HTR-8/SVneo (cell line): ENCODE results near the gene UACA.
"Not testable (repeated sequence)": the region's sequence is repeated elsewhere in the genome, so short reads cannot be mapped to it uniquely, and the experiment has no call there.

Source experiments
- DNase-seq: peaks from one replicate; pipeline ENCODE4 v3.0.0; 2011; ENCODE audit warnings: low spot score, mixed read lengths; ENCODE audit not compliant: insufficient read length
- FAIRE-seq: peaks from 2 replicates; lab custom pipeline; 2011; peaks lifted over from hg19 to GRCh38; lab: Jason Lieb, UNC

Gene UACA

GRCh38 chr15:70633991-70634390, 129.4 kb downstream of the UACA start:
- no peak for FAIRE-seq
- DNase-seq = no peak

GRCh38 chr15:70633103-70633831, 130.1 kb downstream of the UACA start:
- FAIRE-seq = no peak
- DNase-seq = no peak

DNA sequence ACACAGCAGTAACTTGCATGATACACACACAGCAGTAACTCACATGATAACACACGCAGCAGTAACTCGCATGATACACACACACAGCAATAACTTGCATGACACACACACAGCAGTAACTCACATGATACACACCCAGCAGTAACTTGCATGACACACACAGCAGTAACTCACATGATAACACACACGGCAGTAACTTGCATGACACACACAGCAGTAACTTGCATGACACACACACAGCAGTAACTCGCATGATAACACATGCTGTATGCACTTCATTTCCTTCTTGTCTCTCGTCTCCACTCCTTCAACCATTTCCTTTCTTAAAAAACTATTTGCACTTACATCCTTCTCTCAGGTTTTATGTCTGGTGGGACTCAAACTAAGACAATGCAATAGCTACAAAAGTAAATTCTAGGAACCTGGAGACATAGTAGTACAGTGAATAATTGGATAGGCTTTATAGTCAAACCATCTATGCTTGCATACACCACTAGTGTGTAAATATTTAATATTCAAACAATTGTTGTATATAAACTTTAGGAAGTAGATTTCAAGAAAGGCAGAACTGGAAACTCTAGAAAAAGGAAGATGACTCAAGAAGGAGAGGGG, 130.8 kb downstream of the UACA start:
- peak; percentile 99 for FAIRE-seq
- no peak for DNase-seq

- FAIRE-seq = no peak
- DNase-seq = no peak
These were observed 131.3 kb downstream of the UACA start for GRCh38 chr15:70632079-70632478.

- FAIRE-seq = no peak
- no peak for DNase-seq
These were observed 133.6 kb downstream of the UACA start for GRCh38 chr15:70629735-70630273.

- DNase-seq = no peak
- peak; percentile 40 for FAIRE-seq
These were observed 134.8 kb downstream of the UACA start for GRCh38 chr15:70628549-70628896.

DNA sequence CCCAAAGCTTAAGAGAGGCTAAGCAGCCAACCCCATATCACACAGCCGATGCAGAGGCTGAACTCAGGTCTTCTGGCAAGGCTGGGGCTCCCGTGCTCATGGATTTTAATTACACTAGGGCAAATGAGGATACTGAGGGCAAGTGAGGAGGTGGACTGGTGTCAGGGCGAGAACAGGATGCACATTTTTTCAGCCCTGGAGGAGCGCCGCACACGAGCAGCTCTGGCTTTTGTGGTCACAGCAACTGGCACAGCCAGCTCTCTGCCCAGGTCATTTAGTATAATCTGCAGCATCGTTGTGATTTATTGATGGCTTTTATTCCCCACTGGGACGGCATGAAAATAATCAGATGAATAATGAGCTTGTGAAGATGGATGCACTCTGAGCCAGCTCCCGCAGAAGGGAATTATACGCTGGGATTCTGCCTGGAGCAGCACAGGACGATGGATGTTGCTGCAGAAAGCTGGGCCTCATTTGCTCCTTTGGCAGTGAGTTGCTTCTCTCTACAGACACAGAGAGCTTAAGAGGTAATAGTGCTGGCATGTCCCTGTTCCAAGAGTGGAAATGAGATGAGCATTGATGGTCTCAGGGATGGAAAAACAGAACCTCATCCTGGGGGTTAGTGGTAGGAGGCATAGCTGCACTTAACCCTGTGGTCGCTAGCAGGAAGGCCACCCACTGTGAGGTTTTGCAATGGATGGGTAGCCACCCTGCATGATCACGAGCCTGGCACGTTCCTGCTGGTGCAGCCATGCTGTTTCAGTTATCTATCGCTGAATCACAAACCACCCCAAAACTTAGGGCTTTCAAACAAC, 135.4 kb downstream of the UACA start:
- DNase-seq (no peak), FAIRE-seq (no peak)

GRCh38 chr15:70627322-70627721, 136.0 kb downstream of the UACA start:
- DNase-seq (no peak), FAIRE-seq (peak; percentile 55)

DNA sequence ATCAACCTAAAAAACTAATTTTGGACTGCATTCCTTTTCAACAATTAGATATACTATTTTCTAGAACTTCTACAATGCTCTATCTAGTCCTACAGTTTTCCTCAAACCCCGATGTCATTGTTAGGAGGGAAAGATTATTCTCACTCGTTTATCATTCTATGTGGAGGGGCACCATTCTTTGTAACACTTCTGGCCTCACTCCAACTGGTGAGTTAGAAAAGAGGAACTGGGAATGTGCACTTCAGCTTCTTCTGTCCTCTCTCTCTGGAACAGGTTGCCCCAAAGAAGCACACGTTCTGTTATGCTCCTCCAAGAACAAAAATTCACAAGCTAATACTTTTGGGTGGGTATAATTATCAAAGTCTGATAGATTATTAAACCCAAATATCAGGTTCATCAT, 137.9 kb downstream of the UACA start:
- DNase-seq = no peak

GRCh38 chr15:70625011-70625410, 138.3 kb downstream of the UACA start:
- DNase-seq (no peak), FAIRE-seq (no peak)

More for the DNA sequence above, 137.9 kb downstream of the UACA start:
- FAIRE-seq = no peak

- FAIRE-seq (peak; percentile 16), DNase-seq (no peak)
These were observed 144.4 kb downstream of the UACA start for GRCh38 chr15:70618929-70619328.

GRCh38 chr15:70617911-70618287, 145.5 kb downstream of the UACA start:
- DNase-seq (no peak), FAIRE-seq (no peak)

DNA sequence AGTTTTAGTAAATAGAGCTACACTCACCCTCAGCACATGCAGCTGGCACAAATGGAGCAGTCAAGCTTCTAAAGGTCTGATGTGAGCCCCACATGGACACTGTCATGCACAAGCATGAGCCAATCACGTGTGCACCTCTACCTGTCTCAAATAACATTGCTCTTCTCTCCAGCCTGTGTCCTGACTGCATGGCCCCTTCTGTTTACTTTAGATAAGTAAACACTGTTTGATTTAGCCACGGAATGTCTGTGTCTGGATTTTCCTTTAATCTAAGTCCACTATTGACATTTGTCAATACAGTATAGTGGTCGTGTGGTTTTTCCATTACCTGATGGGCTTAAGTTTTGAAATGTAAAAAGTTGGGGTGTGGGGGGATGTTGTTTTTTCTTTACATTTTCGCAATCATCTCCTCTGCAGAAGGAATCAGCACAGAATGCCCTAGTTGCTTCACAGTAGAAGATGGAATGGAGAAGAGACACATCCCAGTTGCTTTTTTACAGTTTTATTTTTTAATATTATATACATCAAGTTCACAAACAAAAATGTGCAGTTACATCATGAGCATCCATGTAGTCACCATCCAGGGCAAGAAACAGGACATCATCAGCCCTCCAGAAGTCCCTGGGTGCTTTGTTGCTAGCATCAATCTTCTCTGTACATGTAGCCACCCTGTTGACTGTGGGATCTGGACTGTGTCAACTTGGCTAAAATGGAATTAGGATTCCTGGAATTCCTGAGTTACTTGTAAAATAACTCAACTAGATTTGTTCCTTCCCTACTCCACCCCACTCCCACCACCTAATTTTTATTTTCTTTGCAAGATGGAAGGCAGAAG, 146.1 kb downstream of the UACA start:
- peak; percentile 51 for FAIRE-seq

DNA sequence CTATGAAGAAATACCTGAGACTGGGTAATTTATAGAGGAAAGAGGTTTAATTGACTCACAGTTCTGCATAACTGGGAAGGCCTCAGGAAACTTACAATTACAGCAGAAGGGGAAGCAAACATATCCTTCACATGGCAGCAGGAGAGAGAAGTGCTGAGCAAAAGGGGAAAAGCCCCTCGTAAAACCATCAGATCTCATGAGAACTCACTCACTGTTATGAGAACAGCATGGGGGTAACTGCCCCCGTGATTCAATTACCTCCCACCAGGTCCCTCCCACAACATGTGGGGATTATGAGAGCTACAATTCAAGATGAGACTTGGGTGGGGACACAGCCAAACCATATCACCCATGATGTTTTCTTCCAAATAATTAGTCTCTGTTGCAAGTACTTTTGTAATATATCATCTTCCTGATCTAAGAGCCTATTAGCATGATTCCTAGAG, 147.0 kb downstream of the UACA start:
- DNase-seq, FAIRE-seq: not testable (repeated sequence)

More for the DNA sequence above, 146.1 kb downstream of the UACA start:
- peak; percentile 39 for DNase-seq

DNA sequence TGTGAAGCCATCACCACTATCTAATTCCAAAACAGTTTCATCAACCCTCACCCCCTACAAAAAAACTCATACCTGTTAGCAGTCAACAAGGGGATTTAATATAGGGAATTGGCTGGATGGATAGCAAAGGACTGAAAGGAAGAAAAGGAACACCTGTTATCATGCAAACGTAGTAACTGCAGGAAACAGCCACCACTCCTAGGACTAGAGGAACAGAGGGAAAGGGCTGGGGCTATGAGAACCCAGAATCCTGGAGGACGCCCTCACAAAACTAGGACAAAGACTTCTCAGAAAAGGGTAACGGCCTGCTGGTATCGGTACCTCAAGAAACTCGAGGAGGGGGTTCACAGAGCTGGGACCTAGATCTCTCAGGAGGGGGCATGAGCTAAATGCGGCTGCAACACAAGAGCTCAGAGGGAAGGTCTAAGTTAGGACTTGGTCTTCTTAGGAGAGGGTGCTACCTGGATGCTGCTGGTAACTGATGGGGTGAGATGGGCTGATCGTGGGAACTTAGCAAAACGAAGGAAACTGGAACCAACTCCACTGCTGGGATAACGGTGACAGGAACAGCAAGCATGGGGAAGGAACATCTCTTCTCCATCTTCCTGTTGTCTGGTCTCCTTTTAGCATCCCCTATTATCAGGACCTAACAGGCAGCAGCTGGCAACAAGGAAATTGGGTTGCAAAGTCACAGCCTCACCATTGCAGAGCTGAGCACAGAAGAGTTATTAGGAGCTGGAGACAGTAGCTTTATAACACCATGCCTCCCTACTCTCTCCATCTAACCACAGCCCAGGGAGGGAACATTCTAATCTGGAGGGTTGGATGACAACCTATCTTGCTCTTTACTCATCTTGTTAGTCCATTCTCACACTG, 147.7 kb downstream of the UACA start:
- no peak for FAIRE-seq
- no peak for DNase-seq

GRCh38 chr15:70614221-70614620, 149.1 kb downstream of the UACA start:
- FAIRE-seq (no peak), DNase-seq (no peak)

GRCh38 chr15:70613271-70613670, 150.1 kb downstream of the UACA start:
- FAIRE-seq = no peak

DNA sequence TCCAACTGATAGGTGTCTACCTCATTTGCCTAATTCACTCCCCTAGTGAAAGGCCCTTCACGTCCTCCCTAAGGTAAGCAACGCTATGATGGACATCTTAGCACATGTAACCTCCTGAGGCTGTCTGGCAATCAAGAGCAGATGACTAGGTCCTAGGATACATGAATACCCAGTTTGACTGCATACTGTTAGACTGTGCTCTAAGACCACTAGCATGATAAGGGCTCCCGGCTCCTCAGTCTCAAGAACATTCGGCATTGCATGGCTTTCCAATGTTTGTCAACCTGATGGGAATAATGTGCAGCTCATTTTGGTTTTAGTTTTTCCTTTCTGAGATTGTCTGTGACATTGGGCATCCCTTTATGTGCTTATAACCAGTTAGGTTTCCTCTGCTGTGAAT, 152.1 kb downstream of the UACA start:
- FAIRE-seq = peak; percentile 46

More at GRCh38 chr15:70613271-70613670, 150.1 kb downstream of the UACA start:
- no peak for DNase-seq

GRCh38 chr15:70610541-70610940, 152.8 kb downstream of the UACA start:
- no peak for FAIRE-seq

More for the DNA sequence above, 152.1 kb downstream of the UACA start:
- DNase-seq = no peak

More at GRCh38 chr15:70610541-70610940, 152.8 kb downstream of the UACA start:
- DNase-seq = no peak
